Stimulated activated CD8-positive, alpha-beta memory T cell treated with anti-CD3 and anti-CD28 coated beads, Interleukin-2, amount 100 ng/mL, for 1 hour (primary cell): ENCODE results near the gene CALCOCO2.
"Not testable (repeated sequence)": the region's sequence is repeated elsewhere in the genome, so short reads cannot be mapped to it uniquely, and the experiment has no call there.

Source experiments
- DNase-seq, 2 donors: peaks; one replicate each; pipeline ENCODE4 v3.0.0-alpha.2; 2020; ENCODE audit warnings: low read depth in 2 of 2

CALCOCO2 gene

GRCh38 chr17:48820936-48821335, 9.9 kb upstream of the CALCOCO2 start:
- not testable (repeated sequence) for DNase-seq

GRCh38 chr17:48825446-48826381, 5.1 kb upstream of the CALCOCO2 start:
- DNase-seq: no peak

GRCh38 chr17:48831549-48831883, 681 bp downstream of the CALCOCO2 start:
- no peak for DNase-seq

DNA sequence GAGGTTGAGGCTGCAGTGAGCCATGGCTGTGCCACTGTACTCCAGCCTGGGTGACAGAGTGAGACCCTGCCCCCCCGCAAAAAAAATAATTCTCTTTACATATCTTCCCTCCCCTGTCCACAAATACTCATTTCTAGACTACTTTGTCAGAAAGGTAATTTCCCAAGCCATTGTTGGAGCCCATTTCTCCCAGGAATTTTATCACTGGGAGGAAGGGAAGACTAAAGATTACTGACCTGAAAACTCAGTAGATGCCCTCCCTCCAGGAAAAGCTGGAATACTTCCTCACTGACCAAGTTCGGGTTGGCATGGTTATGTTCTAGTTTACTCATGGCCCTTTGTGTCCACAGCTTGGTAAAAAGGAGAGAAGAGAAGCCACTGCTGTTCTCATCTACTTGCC, 4.1 kb downstream of the CALCOCO2 start:
- DNase-seq: no peak

DNA sequence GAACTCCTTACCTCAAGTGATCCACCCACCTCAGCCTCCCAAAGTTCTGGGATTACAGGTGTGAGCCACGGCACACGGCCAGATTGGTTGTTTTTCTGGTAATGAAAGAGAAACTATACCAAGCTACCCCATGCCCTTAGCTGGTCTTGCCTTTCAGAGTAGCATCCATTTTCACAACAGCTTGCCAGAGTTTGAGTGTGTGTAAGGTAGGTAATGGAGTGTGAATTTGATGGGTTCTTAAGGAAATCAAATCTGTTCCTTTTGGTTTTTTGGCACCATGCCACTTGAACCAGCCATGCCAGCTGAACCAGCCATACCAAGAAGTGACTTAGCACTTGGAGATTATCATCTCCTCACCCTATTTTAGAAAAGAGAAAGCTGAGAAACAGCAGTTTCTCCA, 5.1 kb downstream of the CALCOCO2 start:
- DNase-seq: no peak

- DNase-seq: not testable (repeated sequence)
These were observed 6.6 kb downstream of the CALCOCO2 start for GRCh38 chr17:48837458-48837857.

GRCh38 chr17:48840441-48840840, 9.6 kb downstream of the CALCOCO2 start:
- no peak for DNase-seq

DNA sequence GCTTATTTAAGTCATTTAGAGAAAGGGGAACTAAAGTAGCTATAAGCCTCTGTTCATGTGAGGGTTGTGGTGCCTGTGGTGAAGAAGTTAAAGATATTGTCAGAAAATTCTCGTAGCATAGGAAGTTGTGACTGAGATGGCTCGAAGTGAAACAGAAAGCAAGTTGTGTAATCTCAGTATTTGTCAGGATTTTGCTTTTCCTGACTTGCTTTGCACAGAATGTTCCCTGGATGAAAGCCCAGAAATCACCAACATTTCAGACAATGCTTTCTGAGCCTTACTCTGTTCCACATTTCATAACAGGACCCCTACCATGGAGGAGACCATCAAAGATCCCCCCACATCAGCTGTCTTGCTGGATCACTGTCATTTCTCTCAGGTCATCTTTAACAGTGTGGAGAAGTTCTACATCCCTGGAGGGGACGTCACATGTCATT, 10.6 kb downstream of the CALCOCO2 start:
- no peak for DNase-seq

GRCh38 chr17:48842746-48843145, 11.9 kb downstream of the CALCOCO2 start:
- DNase-seq: no peak

GRCh38 chr17:48843187-48843900, 12.5 kb downstream of the CALCOCO2 start:
- no peak for DNase-seq

DNA sequence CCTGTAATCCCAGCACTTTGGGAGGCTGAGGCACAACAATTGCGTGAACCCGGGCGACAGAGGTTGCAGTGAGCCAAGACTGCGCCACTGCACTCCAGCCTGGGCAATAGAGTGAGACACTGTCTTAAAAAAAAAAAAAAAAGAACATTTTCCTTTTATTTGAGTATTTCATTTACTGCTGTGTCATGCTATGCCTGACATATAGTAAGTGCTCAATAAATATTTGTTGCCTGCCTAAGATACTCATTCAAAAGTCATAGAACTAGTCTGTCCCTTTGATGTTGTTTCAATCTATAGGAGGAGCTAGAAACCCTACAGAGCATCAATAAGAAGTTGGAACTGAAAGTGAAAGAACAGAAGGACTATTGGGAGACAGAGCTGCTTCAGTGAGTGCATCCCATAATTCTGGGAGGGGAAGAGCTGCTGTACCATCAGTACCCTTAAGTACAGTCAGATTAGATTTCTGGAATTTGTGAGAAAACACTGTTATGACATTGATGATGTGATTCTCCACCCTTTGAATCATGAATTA, 20.0 kb downstream of the CALCOCO2 start:
- no peak for DNase-seq

DNA sequence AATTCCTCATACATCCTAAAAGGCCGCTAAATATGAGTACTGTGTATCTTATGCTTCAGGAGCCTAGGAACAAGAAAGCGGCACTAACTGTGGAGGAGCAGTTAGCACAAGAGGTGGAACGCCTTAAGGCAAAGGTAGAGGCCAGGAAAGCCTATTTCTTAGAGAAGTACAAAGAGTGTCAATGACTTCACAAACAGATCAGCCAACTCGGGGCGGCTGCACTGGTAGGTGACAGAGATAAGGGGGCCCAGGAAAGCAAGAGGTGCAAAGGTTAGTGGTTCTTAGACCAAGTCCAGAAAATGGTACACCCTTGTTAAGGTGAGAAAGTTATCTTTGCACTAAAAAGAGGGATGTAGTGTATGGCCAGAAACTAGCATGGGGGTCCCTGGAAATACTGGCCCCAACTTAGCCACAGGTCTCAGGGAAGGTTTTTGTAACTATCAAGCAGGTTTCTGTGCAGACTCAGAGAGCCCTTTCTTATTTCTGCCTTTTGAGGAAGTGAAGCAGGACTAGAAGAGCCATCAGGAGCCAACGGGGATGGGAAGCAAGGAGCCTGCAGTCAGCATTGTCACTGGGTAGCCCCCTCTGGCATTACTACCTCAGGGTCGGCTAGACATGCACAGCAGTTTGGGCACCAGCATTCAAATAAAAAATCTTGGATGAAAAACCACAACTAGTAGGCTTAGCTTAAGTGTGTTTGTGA, 24.1 kb downstream of the CALCOCO2 start:
- DNase-seq: no peak

DNA sequence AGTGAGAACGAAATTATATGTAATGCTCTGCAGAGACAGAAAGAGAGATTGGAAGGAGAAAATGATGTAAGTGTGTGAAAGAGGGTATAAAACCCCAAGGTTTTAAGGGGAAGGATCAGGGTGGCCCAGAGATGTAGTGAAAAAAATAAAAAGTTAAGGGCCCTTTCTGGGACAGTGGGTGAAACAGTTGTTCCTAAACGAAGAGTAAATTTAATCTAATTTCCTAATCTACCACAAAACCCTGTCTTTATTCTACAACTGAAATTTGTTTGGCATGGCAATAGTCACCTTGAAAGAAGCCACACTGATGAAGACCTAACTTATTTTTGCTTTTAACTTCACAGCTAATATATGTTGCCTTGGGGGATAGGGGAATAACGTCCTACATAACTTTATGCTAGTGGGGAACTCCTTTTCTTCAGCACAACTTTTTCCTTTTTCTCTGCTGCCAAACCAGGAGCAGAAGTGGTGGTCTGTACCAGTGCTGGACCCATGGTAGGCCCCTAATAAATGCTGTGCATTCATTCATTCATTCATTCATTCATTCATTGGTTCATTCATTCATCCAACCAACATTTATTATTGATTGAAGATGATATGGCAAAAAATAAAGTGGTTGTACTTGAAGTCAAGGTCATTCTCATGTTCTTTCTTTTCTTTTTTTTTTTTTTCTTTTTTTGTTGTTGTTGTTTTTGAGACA, 25.4 kb downstream of the CALCOCO2 start:
- no peak for DNase-seq

DNA sequence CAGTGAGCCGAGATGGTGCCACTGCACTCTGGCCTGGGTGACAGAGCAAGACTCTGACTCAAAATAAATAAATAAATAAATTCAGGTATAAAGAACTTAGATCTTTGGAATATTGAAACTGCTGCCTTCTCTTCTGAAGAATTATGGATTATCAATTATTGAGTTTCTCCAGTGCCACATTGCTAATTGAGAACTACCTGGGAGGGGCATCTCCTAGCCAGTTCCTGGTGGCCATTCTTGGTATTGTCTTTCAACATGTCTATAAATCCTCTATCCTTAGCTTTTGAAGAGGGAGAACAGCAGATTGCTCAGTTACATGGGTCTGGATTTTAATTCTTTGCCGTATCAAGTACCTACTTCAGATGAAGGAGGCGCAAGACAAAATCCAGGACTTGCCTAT, 29.2 kb downstream of the CALCOCO2 start:
- no peak for DNase-seq

- no peak for DNase-seq
These were observed 29.6 kb downstream of the CALCOCO2 start for GRCh38 chr17:48860456-48860855.

DNA sequence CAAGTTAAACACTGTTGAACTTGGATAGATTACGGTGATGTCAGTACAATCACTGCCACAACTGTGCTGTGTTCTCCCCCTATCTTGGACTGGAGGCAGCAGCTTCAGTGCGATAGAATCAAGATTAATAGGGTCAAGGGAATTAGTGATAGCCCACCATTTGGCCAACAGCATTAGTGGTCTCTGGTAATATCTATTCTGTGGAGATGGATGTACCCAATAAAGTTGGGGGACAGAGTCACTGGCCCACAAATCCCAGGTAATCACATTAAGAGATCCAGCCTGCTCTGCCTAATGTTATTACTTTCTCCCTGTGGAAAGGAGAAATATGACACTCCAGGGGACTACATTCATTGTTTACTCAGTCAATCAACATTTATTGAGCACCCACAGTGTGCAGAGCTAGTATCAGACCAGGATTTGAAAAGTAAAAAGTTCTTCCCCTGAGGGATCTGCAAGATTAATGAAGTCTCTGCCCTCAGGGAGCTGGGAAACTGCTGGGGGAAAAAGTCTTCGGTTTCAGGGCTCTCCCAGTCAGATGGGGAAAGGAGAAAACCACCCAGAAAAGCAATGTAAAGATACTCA, 38.2 kb downstream of the CALCOCO2 start:
- DNase-seq: no peak

- DNase-seq: no peak
These were observed 39.0 kb downstream of the CALCOCO2 start for GRCh38 chr17:48869821-48870318.

DNA sequence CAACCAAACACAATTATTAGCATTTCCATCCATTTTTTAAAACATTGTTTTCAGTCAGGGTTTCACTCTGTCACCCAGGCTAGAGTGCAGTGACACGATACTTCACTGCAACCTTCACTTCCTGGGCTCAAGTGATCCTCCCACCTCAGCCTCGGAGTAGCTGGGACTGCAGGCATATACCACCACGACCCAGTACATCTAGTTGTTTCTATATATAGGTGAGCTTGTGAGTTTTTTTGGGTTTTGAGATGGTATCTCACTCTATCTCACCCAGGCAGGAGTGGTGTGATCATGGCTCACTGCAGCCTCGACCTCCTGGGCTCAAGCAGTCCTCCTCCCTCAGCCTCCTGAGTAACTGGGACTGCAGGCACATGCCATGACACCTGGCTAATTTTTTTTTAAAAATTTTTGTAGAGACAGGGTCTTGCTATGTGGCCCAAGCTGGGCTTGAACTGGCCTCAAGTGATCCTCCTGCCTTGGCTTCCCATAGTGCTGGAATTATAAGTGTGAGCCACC, 40.3 kb downstream of the CALCOCO2 start:
- no peak for DNase-seq

GRCh38 chr17:48871551-48872351, 40.9 kb downstream of the CALCOCO2 start:
- DNase-seq: no peak

DNA sequence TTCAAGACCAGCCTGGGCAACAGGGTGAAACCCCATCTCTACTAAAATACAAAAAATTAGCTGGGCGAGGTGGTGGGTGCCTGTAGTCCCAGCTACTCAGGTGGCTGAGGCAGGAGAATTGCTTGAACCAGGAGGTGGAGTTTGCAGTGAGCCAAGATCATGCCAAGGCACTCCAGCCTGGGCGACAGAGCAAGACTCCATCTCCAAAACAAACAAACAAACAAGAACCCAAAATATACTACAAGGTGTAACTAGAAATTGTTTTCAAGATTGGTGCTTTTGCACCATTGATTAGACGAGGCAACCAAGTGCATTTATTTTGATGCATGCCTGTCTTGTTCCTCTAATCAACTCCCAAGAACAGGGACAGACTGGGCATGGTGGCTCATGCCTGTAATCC, 41.6 kb downstream of the CALCOCO2 start:
- not testable (repeated sequence) for DNase-seq
